ENCODE measurements around the gene TNS4.

- TF ChIP-seq CTCF (IDR thresholded peaks at IDR 0.05) (no peak), POLR2A (IDR thresholded peaks at IDR 0.05) (no peak)
These were observed 29.3 kb downstream of the TNS4 start for GRCh38 chr17:40471846-40472732.
